Measurements from ENCODE around the gene AK5. TPM values are rescaled to one million over a fixed set of nuclear protein-coding genes. Genes with fewer than 3 reads are reported as not detected.

AK5 gene
- polyA plus RNA-seq, 3 donors, result 0.34 to 0.72 (median 0.48) TPM

DNA sequence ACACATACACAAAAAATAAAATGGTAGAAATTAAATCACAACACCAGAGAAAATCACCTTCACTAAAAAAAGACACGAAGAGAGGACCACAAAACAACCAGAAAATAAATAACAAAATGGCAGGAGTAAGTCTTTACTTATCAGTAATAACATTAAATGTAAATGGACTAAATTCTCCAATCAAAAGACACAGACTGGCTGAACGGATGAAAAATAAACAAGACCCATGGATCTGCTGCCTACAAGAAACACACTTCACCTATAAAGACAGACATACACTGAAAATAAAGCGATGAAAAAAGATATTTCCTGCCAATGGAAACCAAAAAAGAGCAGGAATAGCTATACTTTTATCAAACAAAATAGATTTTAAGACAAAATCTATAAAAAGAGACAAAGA is 327.1 kb downstream of the AK5 start:
- no peak for DNase-seq
- Mint-ChIP-seq H3K4me3 (no peak overlapping the region), H3K36me3 (peaks cover 57 to 62% of the 10 kb centered on the region in 2 donors), H3K4me1 (peaks cover 22% of the 10 kb centered on the region), H3K9me3 (peaks cover 16 to 34% (median 26%) of the 10 kb centered on the region in 7 donors), H3K27me3 (ENCODE audit: low read depth in 3 of 3) (no peaks in the 10 kb centered on the region), H3K27ac (no peak overlapping the region)
- peaks cover 11 to 14% of the 10 kb centered on the region in 2 donors for H3K4me1 ChIP-seq (ENCODE audit: control insufficient read depth in 1 of 2, insufficient read depth in 2 of 2, low read length in 2 of 2)
- TF ChIP-seq, protein P1, sequence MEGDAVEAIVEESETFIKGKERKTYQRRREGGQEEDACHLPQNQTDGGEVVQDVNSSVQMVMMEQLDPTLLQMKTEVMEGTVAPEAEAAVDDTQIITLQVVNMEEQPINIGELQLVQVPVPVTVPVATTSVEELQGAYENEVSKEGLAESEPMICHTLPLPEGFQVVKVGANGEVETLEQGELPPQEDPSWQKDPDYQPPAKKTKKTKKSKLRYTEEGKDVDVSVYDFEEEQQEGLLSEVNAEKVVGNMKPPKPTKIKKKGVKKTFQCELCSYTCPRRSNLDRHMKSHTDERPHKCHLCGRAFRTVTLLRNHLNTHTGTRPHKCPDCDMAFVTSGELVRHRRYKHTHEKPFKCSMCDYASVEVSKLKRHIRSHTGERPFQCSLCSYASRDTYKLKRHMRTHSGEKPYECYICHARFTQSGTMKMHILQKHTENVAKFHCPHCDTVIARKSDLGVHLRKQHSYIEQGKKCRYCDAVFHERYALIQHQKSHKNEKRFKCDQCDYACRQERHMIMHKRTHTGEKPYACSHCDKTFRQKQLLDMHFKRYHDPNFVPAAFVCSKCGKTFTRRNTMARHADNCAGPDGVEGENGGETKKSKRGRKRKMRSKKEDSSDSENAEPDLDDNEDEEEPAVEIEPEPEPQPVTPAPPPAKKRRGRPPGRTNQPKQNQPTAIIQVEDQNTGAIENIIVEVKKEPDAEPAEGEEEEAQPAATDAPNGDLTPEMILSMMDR (IDR thresholded peaks at IDR 0.05), result no peak
- no peaks in the 10 kb centered on the region for H3K27me3 ChIP-seq (ENCODE audit: control insufficient read depth in 2 of 2, insufficient read depth in 2 of 2, low read length in 2 of 2)
- peaks cover 9% of the 10 kb centered on the region for H4K20me1 ChIP-seq (ENCODE audit: insufficient read depth, low read length)
- no peak overlapping the region for H3K4me3 ChIP-seq (replicated peaks in 1 of 3; ENCODE audit: low read depth in 2 of 3, low read length in 3 of 3)
- H3K4me2 ChIP-seq (replicated peaks; ENCODE audit: extremely low read depth, low read length, poor library complexity, severe bottlenecking), result no peak overlapping the region
- no peak overlapping the region for H2AFZ ChIP-seq (ENCODE audit: insufficient read depth, low read depth, low read length, poor library complexity, severe bottlenecking)
- no peak overlapping the region for H3K27ac ChIP-seq (ENCODE audit: low read depth in 1 of 2, low read length in 2 of 2)
- H3K36me3 ChIP-seq (replicated peaks in 1 of 2; ENCODE audit: control insufficient read depth in 1 of 2, insufficient read depth in 2 of 2, low read length in 2 of 2), result peaks cover 2 to 37% of the 10 kb centered on the region in 2 donors
- WGBS (ENCODE audit: insufficient coverage), result no CpG with 5 or more reads among the region's 3 CpGs
- H3K79me2 ChIP-seq (ENCODE audit: insufficient read depth, low read length), result peaks cover 17% of the 10 kb centered on the region
- peaks cover 0 to 17% of the 10 kb centered on the region in 2 donors for H3K9me3 ChIP-seq (replicated peaks in 1 of 2; ENCODE audit: control insufficient read depth in 1 of 2, insufficient read depth in 1 of 2, low read length in 2 of 2)
- intact Hi-C loops (cut with micrococcal nuclease), result no loop called here
- H3K9ac ChIP-seq (ENCODE audit: insufficient read depth, low read length, poor library complexity, severe bottlenecking), result no peak overlapping the region

Small RNAs within 50 kb of the gene (small RNA-seq; reads per million reads assigned to genes)
- not detected for gene RNU7-8P (ENCODE audit: insufficient read length, low read depth)

Other genes starting within 250 kb of the AK5 start
- 10 to 100 TPM in 2 of 3 donors, 1 to 10 TPM in 1; 4.0 to 24.7 (median 19.4) TPM for gene PIGK, start 62.6 kb upstream of the AK5 start, polyA plus RNA-seq